Heart right ventricle (tissue), 16 donors: ENCODE data around the gene HLA-DOB. TPM values are rescaled to one million over a fixed set of nuclear protein-coding genes. Genes with fewer than 3 reads are reported as not detected.

Experiments
- ATAC-seq, 8 donors: fragments of 200-7000 bp; cut with Tn5 transposase; one replicate each; pipeline ENCODE4 v1.9.1; 2020; ENCODE audit warnings: mild to moderate bottlenecking in 8 of 8, moderate library complexity in 8 of 8, moderate number of reproducible peaks in 1 of 8
- DNase-seq, 2 donors: peaks; one replicate each; pipeline ENCODE4 v3.0.0-alpha.2; 2020
- H3K27ac ChIP-seq, 10 donors: fragments of 200-600 bp; sonication (generic) in 2 of 10; one replicate each; pipeline versions ENCODE4 v1.5.0 to v1.8.0; 2020 to 2022; ENCODE audit warnings: mild to moderate bottlenecking in 3 of 10
- H3K27me3 ChIP-seq, 7 donors: fragments of 200-600 bp; one replicate each; pipeline ENCODE4 v1.8.0; 2021 to 2022; ENCODE audit warnings: mild to moderate bottlenecking in 2 of 7
- H3K36me3 ChIP-seq, 9 donors: fragments of 200-600 bp; sonication (generic) in 1 of 9; one replicate each; pipeline versions ENCODE4 v1.5.0 to v1.8.0; 2020 to 2022; ENCODE audit warnings: mild to moderate bottlenecking in 2 of 9
- H3K4me1 ChIP-seq, 9 donors: fragments of 200-600 bp; sonication (generic) in 1 of 9; one replicate each; pipeline versions ENCODE4 v1.5.0 to v1.8.0; 2020 to 2022; ENCODE audit warnings: mild to moderate bottlenecking in 4 of 9
- H3K4me3 ChIP-seq, 10 donors: fragments of 200-600 bp; sonication (generic) in 2 of 10; one replicate each; pipeline versions ENCODE4 v1.5.0 to v1.8.0; 2020 to 2022; ENCODE audit warnings: mild to moderate bottlenecking in 7 of 10, moderate library complexity in 2 of 10
- H3K9me3 ChIP-seq, 11 donors: fragments of 200-600 bp in 10 of 11; sonication (generic) in 2 of 11; one replicate each; pipeline versions ENCODE4 v1.5.0 to v1.8.0; 2013 to 2022; ENCODE audit warnings: mild to moderate bottlenecking in 2 of 11, control low read depth in 1 of 11, moderate library complexity in 1 of 11
- WGBS, 2 donors: extraction: QIAGEN DNeasy Blood & Tissue Kit; methylation state at CpG; one replicate each; pipeline ENCODE4 v1.1.7; 2013; ENCODE audit warnings: inconsistent platforms in 1 of 2; 5-methylcytosine and 5-hydroxymethylcytosine counted together
- intact Hi-C, 10 donors: fragments of 100-400 bp; cut with DNase I; formaldehyde crosslinking; loops; one replicate each; pipeline versions ENCODE4 v1.11.1 to v1.14.2; 2022
- polyA plus RNA-seq, 2 donors: library from polyadenylated mRNA; stranded (reverse); fragments of 200-250 nt; gene quantifications; one replicate each; pipeline ENCODE4 v1.2.3, GENCODE V29; 2013
- total RNA-seq, 10 donors: library from RNA; stranded (reverse); fragmentation: NEBNext Ultra II Directional in 3 of 10; extraction: Animal tissue kit (Norgen Biotek cat#: 25700) in 3 of 10; gene quantifications; one replicate each; pipeline versions ENCODE4 v1.2.1 to v1.2.4, GENCODE V29; 2021 to 2023
- TF ChIP-seq, protein P1 (sequence below), 9 donors: fragments of 200-600 bp; sonication (generic) in 2 of 9; IDR thresholded peaks; one replicate each; pipeline versions ENCODE4 v1.5.0 to v1.8.0; 2021 to 2022; ENCODE audit warnings: antibody characterized with exemption in 9 of 9, mild to moderate bottlenecking in 5 of 9, moderate library complexity in 1 of 9
- donor health status: Arrhythmogenic right ventricular cardiomyopathy.
- donor health status: ischemic (EF 13 %, LVEDD 7.1; RV severe dilation, severe dysfunction).
- donor health status: healthy with polysubstance abuse.
- donor health status: DM: no; HTN: yes; CAD: no.
- donor health status: DM: no; HTN: no; CAD: no.
- donor health status: ischemic (EF 25% LVEDD 6.9; RV normal size, moderate dysfunction).
- donor health status: ischemic (EF 25% LVEDD 5.7; RV mildly dilated, moderate dysfunction).
- donor health status: healthy.
- donor health status: DM: yes; HTN: yes; CAD: no.
- donor health status: Ischemic cardiomyopathy.
- donor health status: ischemic (EF 35%, LVEDD 5.7; RV mildly dilated, moderate dysfunction).
- donor health status: nonischemic (EF 11% LVEDD 7.7; RV severe dilation, severe dysfunction).
- donor health status: DM: yes; HTN: yes; CAD: no.
- donor health status: PGD.
- donor health status: ischemic (EF 29% LVEDD 5.4; RV normal size, mild dysfunction).
- donor health status: nonischemic (EF 23%, LVEDD 6.1; RV moderate dilation, normal function).

HLA-DOB gene
- total and polyA plus RNA-seq, 12 donors, result 0.21 to 2.1 (median 0.48) TPM; not detected in 2

GRCh38 chr6:32779036-32779435 is 37.8 kb downstream of the HLA-DOB start:
- H3K36me3 ChIP-seq, result no peaks in the 10 kb centered on the region
- DNase-seq, result no peak
- H3K27me3 ChIP-seq, result peaks cover 0 to 20% (median under 1%) of the 10 kb centered on the region in 7 donors
- no peaks in the 10 kb centered on the region for H3K4me1 ChIP-seq
- H3K4me3 ChIP-seq, result no peak overlapping the region
- TF ChIP-seq, protein P1, sequence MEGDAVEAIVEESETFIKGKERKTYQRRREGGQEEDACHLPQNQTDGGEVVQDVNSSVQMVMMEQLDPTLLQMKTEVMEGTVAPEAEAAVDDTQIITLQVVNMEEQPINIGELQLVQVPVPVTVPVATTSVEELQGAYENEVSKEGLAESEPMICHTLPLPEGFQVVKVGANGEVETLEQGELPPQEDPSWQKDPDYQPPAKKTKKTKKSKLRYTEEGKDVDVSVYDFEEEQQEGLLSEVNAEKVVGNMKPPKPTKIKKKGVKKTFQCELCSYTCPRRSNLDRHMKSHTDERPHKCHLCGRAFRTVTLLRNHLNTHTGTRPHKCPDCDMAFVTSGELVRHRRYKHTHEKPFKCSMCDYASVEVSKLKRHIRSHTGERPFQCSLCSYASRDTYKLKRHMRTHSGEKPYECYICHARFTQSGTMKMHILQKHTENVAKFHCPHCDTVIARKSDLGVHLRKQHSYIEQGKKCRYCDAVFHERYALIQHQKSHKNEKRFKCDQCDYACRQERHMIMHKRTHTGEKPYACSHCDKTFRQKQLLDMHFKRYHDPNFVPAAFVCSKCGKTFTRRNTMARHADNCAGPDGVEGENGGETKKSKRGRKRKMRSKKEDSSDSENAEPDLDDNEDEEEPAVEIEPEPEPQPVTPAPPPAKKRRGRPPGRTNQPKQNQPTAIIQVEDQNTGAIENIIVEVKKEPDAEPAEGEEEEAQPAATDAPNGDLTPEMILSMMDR (IDR thresholded peaks at IDR 0.05), result no peak
- ATAC-seq, result no peak
- H3K9me3 ChIP-seq, result peaks cover 0 to 12% (median 0%) of the 10 kb centered on the region in 11 donors
- H3K27ac ChIP-seq, result no peak overlapping the region
- intact Hi-C loops, result loop anchor here in 1 of 10 donors (10.0 kb wide), 1 partner anchor 64 kb away; no protein-coding TSS in a partner anchor

- no peak for ATAC-seq
- Histone ChIP-seq H3K4me3 (no peak overlapping the region), H3K4me1 (no peaks in the 10 kb centered on the region), H3K27me3 (peaks cover 0 to 37% (median 13%) of the 10 kb centered on the region in 7 donors), H3K36me3 (no peaks in the 10 kb centered on the region), H3K9me3 (no peaks in the 10 kb centered on the region), H3K27ac (no peak overlapping the region)
- DNase-seq, result no peak
- TF ChIP-seq, protein P1 (IDR thresholded peaks at IDR 0.05), result no peak
- 17 to 33% methylated on average over 1 of the region's 1 CpG for WGBS, 2 donors
- intact Hi-C loops, result loop anchor here in 1 of 10 donors (10.0 kb wide), 1 partner anchor 60 kb away; no protein-coding TSS in a partner anchor
These were observed 41.7 kb downstream of the HLA-DOB start for GRCh38 chr6:32775071-32775470.

GRCh38 chr6:32774426-32774825 is 42.4 kb downstream of the HLA-DOB start:
- Histone ChIP-seq H3K9me3 (no peaks in the 10 kb centered on the region), H3K4me1 (no peaks in the 10 kb centered on the region), H3K27ac (no peak overlapping the region), H3K4me3 (no peak overlapping the region), H3K36me3 (no peaks in the 10 kb centered on the region), H3K27me3 (peaks cover 0 to 37% (median 19%) of the 10 kb centered on the region in 7 donors)
- no peak for ATAC-seq
- 70 to 71% methylated on average over 1 of the region's 1 CpG for WGBS, 2 donors
- DNase-seq, result no peak
- intact Hi-C loops, result loop anchor here in 1 of 10 donors (10.0 kb wide), 1 partner anchor 60 kb away; no protein-coding TSS in a partner anchor
- TF ChIP-seq, protein P1 (IDR thresholded peaks at IDR 0.05), result no peak

- no peak overlapping the region for H3K4me3 ChIP-seq
- TF ChIP-seq, protein P1 (IDR thresholded peaks at IDR 0.05), result no peak
- H3K27ac ChIP-seq, result no peak overlapping the region
- H3K27me3 ChIP-seq, result peaks cover 0 to 48% (median 33%) of the 10 kb centered on the region in 7 donors
- 50 to 57% methylated on average over 1 of the region's 1 CpG for whole genome bisulfite sequencing, 2 donors
- H3K9me3 ChIP-seq, result no peaks in the 10 kb centered on the region
- intact Hi-C loops, result loop anchor here in 1 of 10 donors (10.0 kb wide), 1 partner anchor 58 kb away; no protein-coding TSS in a partner anchor
- H3K36me3 ChIP-seq, result no peaks in the 10 kb centered on the region
- DNase-seq (no peak), ATAC-seq (no peak)
- no peaks in the 10 kb centered on the region for H3K4me1 ChIP-seq
These were observed 44.1 kb downstream of the HLA-DOB start for GRCh38 chr6:32772656-32773055.
